ENCODE measurements around the gene ABCC8.

Gene ABCC8

GRCh38 chr11:17386331-17387084 is 90.1 kb downstream of the ABCC8 start:
- Histone ChIP-seq H2BK120ac (ENCODE audit: low read depth, low read length) (no peak overlapping the region), H3K23ac (ENCODE audit: low read length in 2 of 2) (no peak overlapping the region), H3K18ac (ENCODE audit: low read depth in 1 of 2, low read length in 2 of 2) (no peak overlapping the region), H2BK12ac (ENCODE audit: low read length in 2 of 2) (no peak overlapping the region), H2BK5ac (ENCODE audit: low read depth, low read length, poor library complexity, severe bottlenecking) (no peak overlapping the region), H3K4me1 (ENCODE audit: control insufficient read depth, insufficient read depth, low read depth, low read length) (peaks cover 12% of the 10 kb centered on the region), H3K4me3 (ENCODE audit: insufficient read depth in 1 of 2, low read depth in 1 of 2, low read length in 2 of 2) (no peak overlapping the region), H3K4ac (ENCODE audit: low read depth in 1 of 2, low read length in 2 of 2) (no peak overlapping the region), H3K4me2 (ENCODE audit: low read length, poor library complexity, severe bottlenecking) (no peak overlapping the region), H4K91ac (ENCODE audit: low read length) (no peak overlapping the region), H2BK15ac (ENCODE audit: low read depth, poor library complexity, severe bottlenecking) (no peak overlapping the region), H3K27ac (ENCODE audit: low read length, poor library complexity, severe bottlenecking) (no peak overlapping the region), H2AK5ac (ENCODE audit: low read length, severe bottlenecking) (no peak overlapping the region), H3K27me3 (ENCODE audit: control insufficient read depth in 1 of 2, insufficient read depth in 1 of 2, low read length in 2 of 2) (peaks cover 39 to 50% of the 10 kb centered on the region in 2 experiments), H2AFZ (ENCODE audit: low read depth, low read length) (no peak overlapping the region), H3K79me1 (replicated peaks; ENCODE audit: low read length, poor library complexity, severe bottlenecking) (no peaks in the 10 kb centered on the region), H3K36me3 (ENCODE audit: control insufficient read depth in 1 of 2, insufficient read depth in 2 of 2, low read depth in 1 of 2, low read length in 2 of 2) (no peaks in the 10 kb centered on the region), H3K9ac (ENCODE audit: low read length) (no peak overlapping the region), H3K9me3 (ENCODE audit: control insufficient read depth, low read length) (no peaks in the 10 kb centered on the region), H3K14ac (ENCODE audit: low read length in 2 of 2) (no peak overlapping the region), H4K8ac (ENCODE audit: low read length) (no peak overlapping the region)
- DNase-seq: peak; percentile 55
- 69% methylated on average over 23 of the region's 23 CpGs for WGBS

GRCh38 chr11:17385926-17386325 is 90.7 kb downstream of the ABCC8 start:
- H3K23ac ChIP-seq (ENCODE audit: low read length in 2 of 2): no peak overlapping the region
- H3K18ac ChIP-seq (ENCODE audit: low read depth in 1 of 2, low read length in 2 of 2): no peak overlapping the region
- H3K9ac ChIP-seq (ENCODE audit: low read length): no peak overlapping the region
- no peak overlapping the region for H3K4ac ChIP-seq (ENCODE audit: low read depth in 1 of 2, low read length in 2 of 2)
- no peak for DNase-seq
- no peak overlapping the region for H3K4me2 ChIP-seq (ENCODE audit: low read length, poor library complexity, severe bottlenecking)
- 75% methylated on average over 6 of the region's 6 CpGs for WGBS
- no peak overlapping the region for H2BK5ac ChIP-seq (ENCODE audit: low read depth, low read length, poor library complexity, severe bottlenecking)
- H2AK5ac ChIP-seq (ENCODE audit: low read length, severe bottlenecking): no peak overlapping the region
- no peak overlapping the region for H4K91ac ChIP-seq (ENCODE audit: low read length)
- no peak overlapping the region for H4K8ac ChIP-seq (ENCODE audit: low read length)
- H2AFZ ChIP-seq (ENCODE audit: low read depth, low read length): no peak overlapping the region
- no peaks in the 10 kb centered on the region for H3K79me1 ChIP-seq (replicated peaks; ENCODE audit: low read length, poor library complexity, severe bottlenecking)
- H3K27ac ChIP-seq (ENCODE audit: low read length, poor library complexity, severe bottlenecking): no peak overlapping the region
- no peak overlapping the region for H2BK15ac ChIP-seq (ENCODE audit: low read depth, poor library complexity, severe bottlenecking)
- H3K4me3 ChIP-seq (ENCODE audit: insufficient read depth in 1 of 2, low read depth in 1 of 2, low read length in 2 of 2): no peak overlapping the region
- H3K14ac ChIP-seq (ENCODE audit: low read length in 2 of 2): no peak overlapping the region
- H2BK120ac ChIP-seq (ENCODE audit: low read depth, low read length): no peak overlapping the region
- H3K4me1 ChIP-seq (ENCODE audit: control insufficient read depth, insufficient read depth, low read depth, low read length): peaks cover 12% of the 10 kb centered on the region
- no peaks in the 10 kb centered on the region for H3K9me3 ChIP-seq (ENCODE audit: control insufficient read depth, low read length)
- H3K36me3 ChIP-seq (ENCODE audit: control insufficient read depth in 1 of 2, insufficient read depth in 2 of 2, low read depth in 1 of 2, low read length in 2 of 2): no peaks in the 10 kb centered on the region
- H3K27me3 ChIP-seq (ENCODE audit: control insufficient read depth in 1 of 2, insufficient read depth in 1 of 2, low read length in 2 of 2): peaks cover 33 to 44% of the 10 kb centered on the region in 2 experiments
- H2BK12ac ChIP-seq (ENCODE audit: low read length in 2 of 2): no peak overlapping the region

- H3K23ac ChIP-seq (ENCODE audit: low read length in 2 of 2): no peak overlapping the region
- H3K4me2 ChIP-seq (ENCODE audit: low read length, poor library complexity, severe bottlenecking): no peak overlapping the region
- H3K4me3 ChIP-seq (ENCODE audit: insufficient read depth in 1 of 2, low read depth in 1 of 2, low read length in 2 of 2): no peak overlapping the region
- DNase-seq: no peak
- H3K4me1 ChIP-seq (ENCODE audit: control insufficient read depth, insufficient read depth, low read depth, low read length): peaks cover 12% of the 10 kb centered on the region
- H3K79me1 ChIP-seq (replicated peaks; ENCODE audit: low read length, poor library complexity, severe bottlenecking): no peaks in the 10 kb centered on the region
- H3K27me3 ChIP-seq (ENCODE audit: control insufficient read depth in 1 of 2, insufficient read depth in 1 of 2, low read length in 2 of 2): peaks cover 29 to 40% of the 10 kb centered on the region in 2 experiments
- no peak overlapping the region for H2BK120ac ChIP-seq (ENCODE audit: low read depth, low read length)
- no peak overlapping the region for H2BK15ac ChIP-seq (ENCODE audit: low read depth, poor library complexity, severe bottlenecking)
- WGBS: 88% methylated on average over 5 of the region's 5 CpGs
- no peak overlapping the region for H2AK5ac ChIP-seq (ENCODE audit: low read length, severe bottlenecking)
- H3K14ac ChIP-seq (ENCODE audit: low read length in 2 of 2): no peak overlapping the region
- no peak overlapping the region for H3K9ac ChIP-seq (ENCODE audit: low read length)
- no peak overlapping the region for H3K4ac ChIP-seq (ENCODE audit: low read depth in 1 of 2, low read length in 2 of 2)
- H2AFZ ChIP-seq (ENCODE audit: low read depth, low read length): no peak overlapping the region
- no peak overlapping the region for H2BK12ac ChIP-seq (ENCODE audit: low read length in 2 of 2)
- no peaks in the 10 kb centered on the region for H3K36me3 ChIP-seq (ENCODE audit: control insufficient read depth in 1 of 2, insufficient read depth in 2 of 2, low read depth in 1 of 2, low read length in 2 of 2)
- no peak overlapping the region for H4K8ac ChIP-seq (ENCODE audit: low read length)
- no peaks in the 10 kb centered on the region for H3K9me3 ChIP-seq (ENCODE audit: control insufficient read depth, low read length)
- no peak overlapping the region for H2BK5ac ChIP-seq (ENCODE audit: low read depth, low read length, poor library complexity, severe bottlenecking)
- H3K18ac ChIP-seq (ENCODE audit: low read depth in 1 of 2, low read length in 2 of 2): no peak overlapping the region
- no peak overlapping the region for H4K91ac ChIP-seq (ENCODE audit: low read length)
- H3K27ac ChIP-seq (ENCODE audit: low read length, poor library complexity, severe bottlenecking): no peak overlapping the region
Observed at GRCh38 chr11:17385492-17385891, 91.2 kb downstream of the ABCC8 start.

GRCh38 chr11:17384002-17384511 is 92.6 kb downstream of the ABCC8 start:
- H3K36me3 ChIP-seq (ENCODE audit: control insufficient read depth in 1 of 2, insufficient read depth in 2 of 2, low read depth in 1 of 2, low read length in 2 of 2): peaks cover 0 to 7% of the 10 kb centered on the region in 2 experiments
- 41% methylated on average over 6 of the region's 6 CpGs for WGBS
- no peak overlapping the region for H4K91ac ChIP-seq (ENCODE audit: low read length)

More at GRCh38 chr11:17384002-17384511, 92.6 kb downstream of the ABCC8 start:
- H3K4me2 ChIP-seq (ENCODE audit: low read length, poor library complexity, severe bottlenecking): no peak overlapping the region
- no peak overlapping the region for H2AK5ac ChIP-seq (ENCODE audit: low read length, severe bottlenecking)
- H2BK5ac ChIP-seq (ENCODE audit: low read depth, low read length, poor library complexity, severe bottlenecking): no peak overlapping the region
- H2AFZ ChIP-seq (ENCODE audit: low read depth, low read length): no peak overlapping the region
- no peak overlapping the region for H3K18ac ChIP-seq (ENCODE audit: low read depth in 1 of 2, low read length in 2 of 2)
- DNase-seq: peak; percentile 81
- H2BK120ac ChIP-seq (ENCODE audit: low read depth, low read length): no peak overlapping the region
- H3K9ac ChIP-seq (ENCODE audit: low read length): no peak overlapping the region
- H3K14ac ChIP-seq (ENCODE audit: low read length in 2 of 2): no peak overlapping the region
- H2BK12ac ChIP-seq (ENCODE audit: low read length in 2 of 2): no peak overlapping the region
- no peak overlapping the region for H4K8ac ChIP-seq (ENCODE audit: low read length)
- no peaks in the 10 kb centered on the region for H3K9me3 ChIP-seq (ENCODE audit: control insufficient read depth, low read length)
- H3K4ac ChIP-seq (ENCODE audit: low read depth in 1 of 2, low read length in 2 of 2): no peak overlapping the region
- no peak overlapping the region for H3K23ac ChIP-seq (ENCODE audit: low read length in 2 of 2)
- H2BK15ac ChIP-seq (ENCODE audit: low read depth, poor library complexity, severe bottlenecking): no peak overlapping the region
- H3K27me3 ChIP-seq (ENCODE audit: control insufficient read depth in 1 of 2, insufficient read depth in 1 of 2, low read length in 2 of 2): peaks cover 21 to 28% of the 10 kb centered on the region in 2 experiments
- H3K79me1 ChIP-seq (replicated peaks; ENCODE audit: low read length, poor library complexity, severe bottlenecking): no peaks in the 10 kb centered on the region
- H3K4me3 ChIP-seq (ENCODE audit: insufficient read depth in 1 of 2, low read depth in 1 of 2, low read length in 2 of 2): no peak overlapping the region
- H3K4me1 ChIP-seq (ENCODE audit: control insufficient read depth, insufficient read depth, low read depth, low read length): peaks cover 6% of the 10 kb centered on the region
- H3K27ac ChIP-seq (ENCODE audit: low read length, poor library complexity, severe bottlenecking): no peak overlapping the region
